GM21723 (cell line): ENCODE data around the gene ATP6V1F.

ENCODE experiments used
- ATAC-seq: cut with Tn5 transposase; IDR thresholded peaks from one replicate; pipeline ENCODE4 v1.9.1; 2021; ENCODE audit warnings: mild to moderate bottlenecking, moderate library complexity; ENCODE audit not compliant: unreplicated experiment

ATP6V1F gene

GRCh38 chr7:128914566-128915151 lies 52.0 kb downstream of the ATP6V1F start:
- no peak for ATAC-seq

- no peak for ATAC-seq
Observed at GRCh38 chr7:128915271-128915819, 52.7 kb downstream of the ATP6V1F start.
